ENCODE measurements around the gene ZNF621. TPM values are rescaled to one million over a fixed set of nuclear protein-coding genes. Genes with fewer than 3 reads are reported as not detected.

ZNF621 gene
- total RNA-seq, 2 experiments from 2014 or later, result 5.0 to 22.0 TPM

DNA sequence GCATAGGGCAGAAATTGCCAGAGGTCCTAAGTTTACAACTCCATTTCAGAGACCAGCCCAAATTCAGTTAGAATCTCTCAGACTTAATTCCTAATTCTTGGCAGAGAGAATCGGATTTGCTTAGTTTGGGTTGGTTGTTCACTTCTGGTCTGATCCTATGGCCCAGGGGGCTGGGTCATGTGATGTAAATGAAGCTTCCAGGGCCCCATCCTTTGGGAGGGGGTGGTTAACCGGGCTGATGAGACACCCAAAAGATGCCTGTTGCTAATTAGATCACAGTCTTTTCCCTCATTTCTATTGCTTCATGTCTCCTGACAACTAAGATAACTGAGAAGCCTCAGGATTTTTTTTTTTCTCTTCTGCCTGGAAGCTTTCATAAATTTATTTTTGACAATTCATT lies 30.1 kb upstream of the ZNF621 start:
- BruUV-seq (replicated peaks), result no TSS peak
- DNase-seq (ENCODE audit: low spot score), result no peak
- Histone ChIP-seq H3K27ac (ENCODE audit: low read depth, low read length, poor library complexity, severe bottlenecking) (no peak overlapping the region), H3K36me3 (ENCODE audit: insufficient read depth, low read length) (no peaks in the 10 kb centered on the region), H3K9me2 (ENCODE audit: insufficient read depth, low read length) (no peaks in the 10 kb centered on the region), H3K4me2 (ENCODE audit: low read length) (no peak overlapping the region), H3K79me2 (ENCODE audit: insufficient read depth, low read depth, low read length) (no peaks in the 10 kb centered on the region), H3K4me3 (ENCODE audit: low read depth, low read length, poor library complexity, severe bottlenecking) (no peak overlapping the region), H2AFZ (ENCODE audit: low read length) (no peak overlapping the region), H3K9me3 (ENCODE audit: low read length) (no peaks in the 10 kb centered on the region), H3K4me1 (ENCODE audit: insufficient read depth, low read length, poor library complexity, severe bottlenecking) (no peaks in the 10 kb centered on the region), H4K20me1 (ENCODE audit: insufficient read depth, low read length) (no peaks in the 10 kb centered on the region)
- TF ChIP-seq, protein P1, sequence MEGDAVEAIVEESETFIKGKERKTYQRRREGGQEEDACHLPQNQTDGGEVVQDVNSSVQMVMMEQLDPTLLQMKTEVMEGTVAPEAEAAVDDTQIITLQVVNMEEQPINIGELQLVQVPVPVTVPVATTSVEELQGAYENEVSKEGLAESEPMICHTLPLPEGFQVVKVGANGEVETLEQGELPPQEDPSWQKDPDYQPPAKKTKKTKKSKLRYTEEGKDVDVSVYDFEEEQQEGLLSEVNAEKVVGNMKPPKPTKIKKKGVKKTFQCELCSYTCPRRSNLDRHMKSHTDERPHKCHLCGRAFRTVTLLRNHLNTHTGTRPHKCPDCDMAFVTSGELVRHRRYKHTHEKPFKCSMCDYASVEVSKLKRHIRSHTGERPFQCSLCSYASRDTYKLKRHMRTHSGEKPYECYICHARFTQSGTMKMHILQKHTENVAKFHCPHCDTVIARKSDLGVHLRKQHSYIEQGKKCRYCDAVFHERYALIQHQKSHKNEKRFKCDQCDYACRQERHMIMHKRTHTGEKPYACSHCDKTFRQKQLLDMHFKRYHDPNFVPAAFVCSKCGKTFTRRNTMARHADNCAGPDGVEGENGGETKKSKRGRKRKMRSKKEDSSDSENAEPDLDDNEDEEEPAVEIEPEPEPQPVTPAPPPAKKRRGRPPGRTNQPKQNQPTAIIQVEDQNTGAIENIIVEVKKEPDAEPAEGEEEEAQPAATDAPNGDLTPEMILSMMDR (conservative IDR thresholded peaks at IDR 0.05; ENCODE audit: low read length), result no peak
- TF ChIP-seq EZH2phosphoT487 (IDR thresholded peaks at IDR 0.05; ENCODE audit: borderline replicate concordance, low read depth, low read length), result no peak
- ChIA-PET CTCF (ENCODE audit: unreplicated experiment) (no interaction called here), POLR2A (interaction anchor here (1.7 kb wide), 1 partner anchor 14 kb away, joined by 7 read pairs; no protein-coding TSS in a partner anchor)
- intact Hi-C loops (cut with micrococcal nuclease; ENCODE audit: unreplicated experiment), result no loop called here

DNA sequence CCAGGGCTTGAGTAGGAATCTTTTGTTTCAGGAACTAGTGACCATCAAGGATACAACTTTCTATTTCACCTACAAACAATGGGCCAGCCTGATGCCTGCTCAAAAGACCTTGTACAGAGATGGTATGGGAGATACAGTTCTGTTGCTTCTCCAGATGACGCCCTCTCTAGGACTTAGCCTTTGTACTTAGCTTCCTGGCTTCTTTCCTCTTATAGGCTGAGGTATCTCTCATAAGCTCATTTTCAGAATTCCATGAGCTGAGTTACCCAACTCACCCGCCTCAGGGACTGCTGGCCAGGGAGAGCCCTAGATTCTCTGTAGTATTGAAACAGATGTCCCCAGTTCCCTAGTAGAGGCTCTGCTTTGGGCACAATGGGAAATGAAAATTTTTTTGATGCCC lies 27.5 kb upstream of the ZNF621 start:
- Histone ChIP-seq H2AFZ (ENCODE audit: low read length) (no peak overlapping the region), H3K4me1 (ENCODE audit: insufficient read depth, low read length, poor library complexity, severe bottlenecking) (no peaks in the 10 kb centered on the region), H3K4me3 (ENCODE audit: low read depth, low read length, poor library complexity, severe bottlenecking) (no peak overlapping the region), H3K4me2 (ENCODE audit: low read length) (no peak overlapping the region), H3K36me3 (ENCODE audit: insufficient read depth, low read length) (no peaks in the 10 kb centered on the region), H3K9me2 (ENCODE audit: insufficient read depth, low read length) (no peaks in the 10 kb centered on the region), H4K20me1 (ENCODE audit: insufficient read depth, low read length) (no peaks in the 10 kb centered on the region), H3K9me3 (ENCODE audit: low read length) (no peaks in the 10 kb centered on the region), H3K27ac (ENCODE audit: low read depth, low read length, poor library complexity, severe bottlenecking) (no peak overlapping the region), H3K79me2 (ENCODE audit: insufficient read depth, low read depth, low read length) (no peaks in the 10 kb centered on the region)
- intact Hi-C loops (cut with micrococcal nuclease; ENCODE audit: unreplicated experiment), result no loop called here
- no peak for TF ChIP-seq EZH2phosphoT487 (IDR thresholded peaks at IDR 0.05; ENCODE audit: borderline replicate concordance, low read depth, low read length)
- TF ChIP-seq, protein P1 (conservative IDR thresholded peaks at IDR 0.05; ENCODE audit: low read length), result no peak
- BruUV-seq (replicated peaks), result no TSS peak
- ChIA-PET CTCF (ENCODE audit: unreplicated experiment) (no interaction called here), POLR2A (no interaction called here)
- DNase-seq (ENCODE audit: low spot score), result no peak

DNA sequence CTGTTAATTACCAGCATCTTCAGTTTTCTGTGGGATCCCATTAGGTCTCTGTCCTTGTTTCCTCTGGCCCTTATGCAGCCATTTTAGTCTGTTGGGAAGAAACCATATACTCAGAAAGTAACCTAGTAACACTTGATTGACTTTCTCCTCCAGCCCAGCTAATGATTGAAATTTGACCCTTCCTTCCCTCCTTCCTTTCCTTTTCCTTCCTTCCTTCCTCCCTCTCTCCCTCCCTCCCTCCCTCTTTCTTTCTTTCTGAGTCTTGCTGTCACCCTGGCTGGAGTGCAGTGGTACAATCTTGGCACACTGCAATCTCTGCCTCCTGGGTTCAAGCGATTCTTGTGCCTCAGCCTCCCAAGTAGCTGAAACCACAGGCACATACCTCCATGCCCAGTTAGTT lies 24.8 kb upstream of the ZNF621 start:
- H3K9me3 ChIP-seq (ENCODE audit: low read length), result no peaks in the 10 kb centered on the region
- no peaks in the 10 kb centered on the region for H3K9me2 ChIP-seq (ENCODE audit: insufficient read depth, low read length)
- no peak for DNase-seq (ENCODE audit: low spot score)
- ChIA-PET CTCF (ENCODE audit: unreplicated experiment) (no interaction called here), POLR2A (interaction anchor here (0.6 kb wide), 1 partner anchor 14 kb away, joined by 3 read pairs; no protein-coding TSS in a partner anchor)
- intact Hi-C loops (cut with micrococcal nuclease; ENCODE audit: unreplicated experiment), result no loop called here
- no peak overlapping the region for H3K4me3 ChIP-seq (ENCODE audit: low read depth, low read length, poor library complexity, severe bottlenecking)
- TF ChIP-seq, protein P1 (conservative IDR thresholded peaks at IDR 0.05; ENCODE audit: low read length), result no peak
- no peak for TF ChIP-seq EZH2phosphoT487 (IDR thresholded peaks at IDR 0.05; ENCODE audit: borderline replicate concordance, low read depth, low read length)
- no TSS peak for BruUV-seq (replicated peaks)
- no peaks in the 10 kb centered on the region for H3K36me3 ChIP-seq (ENCODE audit: insufficient read depth, low read length)
- H2AFZ ChIP-seq (ENCODE audit: low read length), result no peak overlapping the region
- no peaks in the 10 kb centered on the region for H3K79me2 ChIP-seq (ENCODE audit: insufficient read depth, low read depth, low read length)
- no peak overlapping the region for H3K27ac ChIP-seq (ENCODE audit: low read depth, low read length, poor library complexity, severe bottlenecking)
- no peak overlapping the region for H3K4me2 ChIP-seq (ENCODE audit: low read length)
- no peaks in the 10 kb centered on the region for H4K20me1 ChIP-seq (ENCODE audit: insufficient read depth, low read length)
- no peaks in the 10 kb centered on the region for H3K4me1 ChIP-seq (ENCODE audit: insufficient read depth, low read length, poor library complexity, severe bottlenecking)
